Heart right ventricle (tissue), 16 donors: ENCODE results near the gene MROH8. TPM values are rescaled to one million over a fixed set of nuclear protein-coding genes. Genes with fewer than 3 reads are reported as not detected.

Experiments used
- ATAC-seq, 8 donors: fragments of 200-7000 bp; cut with Tn5 transposase; one replicate each; pipeline ENCODE4 v1.9.1; 2020; ENCODE audit warnings: mild to moderate bottlenecking in 8 of 8, moderate library complexity in 8 of 8, moderate number of reproducible peaks in 1 of 8
- DNase-seq, 2 donors: peaks; one replicate each; pipeline ENCODE4 v3.0.0-alpha.2; 2020
- H3K27ac ChIP-seq, 10 donors: fragments of 200-600 bp; sonication (generic) in 2 of 10; one replicate each; pipeline versions ENCODE4 v1.5.0 to v1.8.0; 2020 to 2022; ENCODE audit warnings: mild to moderate bottlenecking in 3 of 10
- H3K27me3 ChIP-seq, 7 donors: fragments of 200-600 bp; one replicate each; pipeline ENCODE4 v1.8.0; 2021 to 2022; ENCODE audit warnings: mild to moderate bottlenecking in 2 of 7
- H3K36me3 ChIP-seq, 9 donors: fragments of 200-600 bp; sonication (generic) in 1 of 9; one replicate each; pipeline versions ENCODE4 v1.5.0 to v1.8.0; 2020 to 2022; ENCODE audit warnings: mild to moderate bottlenecking in 2 of 9
- H3K4me1 ChIP-seq, 9 donors: fragments of 200-600 bp; sonication (generic) in 1 of 9; one replicate each; pipeline versions ENCODE4 v1.5.0 to v1.8.0; 2020 to 2022; ENCODE audit warnings: mild to moderate bottlenecking in 4 of 9
- H3K4me3 ChIP-seq, 10 donors: fragments of 200-600 bp; sonication (generic) in 2 of 10; one replicate each; pipeline versions ENCODE4 v1.5.0 to v1.8.0; 2020 to 2022; ENCODE audit warnings: mild to moderate bottlenecking in 7 of 10, moderate library complexity in 2 of 10
- H3K9me3 ChIP-seq, 11 donors: fragments of 200-600 bp in 10 of 11; sonication (generic) in 2 of 11; one replicate each; pipeline versions ENCODE4 v1.5.0 to v1.8.0; 2013 to 2022; ENCODE audit warnings: mild to moderate bottlenecking in 2 of 11, control low read depth in 1 of 11, moderate library complexity in 1 of 11
- CTCF ChIP-seq, 9 donors: fragments of 200-600 bp; sonication (generic) in 2 of 9; IDR thresholded peaks; one replicate each; pipeline versions ENCODE4 v1.5.0 to v1.8.0; 2021 to 2022; ENCODE audit warnings: antibody characterized with exemption in 9 of 9, mild to moderate bottlenecking in 5 of 9, moderate library complexity in 1 of 9
- WGBS, 2 donors: extraction: QIAGEN DNeasy Blood & Tissue Kit; methylation state at CpG; one replicate each; pipeline ENCODE4 v1.1.7; 2013; ENCODE audit warnings: inconsistent platforms in 1 of 2; 5-methylcytosine and 5-hydroxymethylcytosine counted together
- intact Hi-C, 10 donors: fragments of 100-400 bp; cut with DNase I; formaldehyde crosslinking; loops; one replicate each; pipeline versions ENCODE4 v1.11.1 to v1.14.2; 2022
- polyA plus RNA-seq, 2 donors: library from polyadenylated mRNA; stranded (reverse); fragments of 200-250 nt; gene quantifications; one replicate each; pipeline ENCODE4 v1.2.3, GENCODE V29; 2013
- total RNA-seq, 10 donors: library from RNA; stranded (reverse); fragmentation: NEBNext Ultra II Directional in 3 of 10; extraction: Animal tissue kit (Norgen Biotek cat#: 25700) in 3 of 10; gene quantifications; one replicate each; pipeline versions ENCODE4 v1.2.1 to v1.2.4, GENCODE V29; 2021 to 2023
- donor health status: Arrhythmogenic right ventricular cardiomyopathy.
- donor health status: ischemic (EF 13 %, LVEDD 7.1; RV severe dilation, severe dysfunction).
- donor health status: healthy with polysubstance abuse.
- donor health status: DM: no; HTN: yes; CAD: no.
- donor health status: DM: no; HTN: no; CAD: no.
- donor health status: ischemic (EF 25% LVEDD 6.9; RV normal size, moderate dysfunction).
- donor health status: ischemic (EF 25% LVEDD 5.7; RV mildly dilated, moderate dysfunction).
- donor health status: healthy.
- donor health status: DM: yes; HTN: yes; CAD: no.
- donor health status: Ischemic cardiomyopathy.
- donor health status: ischemic (EF 35%, LVEDD 5.7; RV mildly dilated, moderate dysfunction).
- donor health status: nonischemic (EF 11% LVEDD 7.7; RV severe dilation, severe dysfunction).
- donor health status: DM: yes; HTN: yes; CAD: no.
- donor health status: PGD.
- donor health status: ischemic (EF 29% LVEDD 5.4; RV normal size, mild dysfunction).
- donor health status: nonischemic (EF 23%, LVEDD 6.1; RV moderate dilation, normal function).

MROH8 gene
- total and polyA plus RNA-seq, 12 donors, result 1.8 to 10.0 (median 6.1) TPM

GRCh38 chr20:37193226-37193625, 13.9 kb upstream of the MROH8 start:
- Histone ChIP-seq H3K4me3 (no peak overlapping the region), H3K27ac (no peak overlapping the region), H3K36me3 (peaks cover 0 to 52% (median 0%) of the 10 kb centered on the region in 9 donors), H3K9me3 (no peaks in the 10 kb centered on the region), H3K27me3 (no peaks in the 10 kb centered on the region), H3K4me1 (peaks cover 3 to 59% (median 48%) of the 10 kb centered on the region in 9 donors)
- intact Hi-C loops, result loop anchor here in 3 of 10 donors (2.0 to 10.0 kb wide), 2 partner anchors 192 to 342 kb away; no protein-coding TSS in a partner anchor
- DNase-seq, result no peak
- 79 to 90% methylated on average over 3 of the region's 3 CpGs for WGBS, 2 donors
- ATAC-seq, result no peak
- no peak for TF ChIP-seq CTCF (IDR thresholded peaks at IDR 0.05)

GRCh38 chr20:37192137-37192854, 12.9 kb upstream of the MROH8 start:
- Histone ChIP-seq H3K27me3 (no peaks in the 10 kb centered on the region), H3K4me1 (peaks cover 3 to 58% (median 48%) of the 10 kb centered on the region in 9 donors), H3K4me3 (no peak overlapping the region), H3K27ac (peak overlapping the region in 2 of 10 donors; percentile 7 to 14), H3K36me3 (peaks cover 0 to 52% (median 0%) of the 10 kb centered on the region in 9 donors), H3K9me3 (no peaks in the 10 kb centered on the region)
- ATAC-seq, result peak; percentile 81 to 96 (median 90)
- DNase-seq, result peak; percentile 82 to 90
- 34 to 38% methylated on average over 5 of the region's 5 CpGs for WGBS, 2 donors
- peak; percentile 87 to 97 (median 90) for TF ChIP-seq CTCF (IDR thresholded peaks at IDR 0.05)
- intact Hi-C loops, result loop anchor here in 3 of 10 donors (2.0 to 10.0 kb wide), 2 partner anchors 193 to 343 kb away; no protein-coding TSS in a partner anchor

DNA sequence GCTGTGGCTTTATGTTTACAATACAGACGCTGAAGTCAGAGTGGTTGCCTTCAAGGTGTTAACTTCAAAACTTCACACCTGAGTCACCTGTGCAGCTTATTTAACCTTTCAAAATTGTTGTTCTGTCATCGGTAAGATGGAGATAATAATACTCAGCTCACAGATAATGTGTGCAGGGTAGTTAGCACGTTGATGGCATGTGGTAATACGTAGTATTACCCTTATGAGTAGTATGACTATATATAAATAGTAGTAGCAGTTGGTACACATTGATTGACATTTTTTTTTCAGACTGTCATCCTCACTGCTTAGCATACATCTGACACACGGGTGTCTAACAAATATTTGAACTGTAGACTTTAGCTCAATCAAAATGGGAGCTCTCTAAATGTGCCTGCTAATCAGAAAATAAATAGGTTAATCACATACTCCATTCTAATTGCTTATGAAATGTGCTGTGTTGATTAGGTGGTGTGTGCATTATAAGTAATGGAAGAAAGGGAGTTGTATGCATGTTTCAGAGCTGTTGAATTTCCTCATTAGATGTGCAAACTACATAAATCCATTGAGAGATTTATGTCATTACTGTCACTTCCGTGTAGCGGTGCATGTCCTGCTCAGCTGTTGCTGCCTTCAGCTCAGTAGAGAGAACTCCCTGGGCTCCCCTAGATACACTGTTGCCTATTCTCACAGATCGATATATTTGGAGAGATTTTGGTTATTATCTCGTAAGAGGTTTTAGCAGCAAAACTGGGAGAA, 11.2 kb upstream of the MROH8 start:
- Histone ChIP-seq H3K27ac (no peak overlapping the region), H3K4me3 (no peak overlapping the region), H3K4me1 (peaks cover 3 to 65% (median 48%) of the 10 kb centered on the region in 9 donors), H3K27me3 (no peaks in the 10 kb centered on the region), H3K36me3 (peaks cover 0 to 67% (median 11%) of the 10 kb centered on the region in 9 donors), H3K9me3 (no peaks in the 10 kb centered on the region)
- no peak for TF ChIP-seq CTCF (IDR thresholded peaks at IDR 0.05)
- no peak for ATAC-seq
- DNase-seq, result no peak
- 75 to 78% methylated on average over 9 of the region's 9 CpGs for WGBS, 2 donors
- intact Hi-C loops, result loop anchor here in 2 of 10 donors (10.0 kb wide), 1 partner anchor 194 kb away; no protein-coding TSS in a partner anchor

- no peak for DNase-seq
- Histone ChIP-seq H3K27me3 (no peaks in the 10 kb centered on the region), H3K36me3 (peaks cover 0 to 77% (median 17%) of the 10 kb centered on the region in 9 donors), H3K4me1 (peaks cover 3 to 63% (median 44%) of the 10 kb centered on the region in 9 donors), H3K9me3 (no peaks in the 10 kb centered on the region), H3K4me3 (no peak overlapping the region), H3K27ac (no peak overlapping the region)
- TF ChIP-seq CTCF (IDR thresholded peaks at IDR 0.05), result no peak
- intact Hi-C loops, result loop anchor here in 2 of 10 donors (10.0 kb wide), 1 partner anchor 195 kb away; no protein-coding TSS in a partner anchor
- WGBS, 2 donors, result 47 to 59% methylated on average over 6 of the region's 6 CpGs
- no peak for ATAC-seq
Observed at GRCh38 chr20:37189416-37190016, 10.2 kb upstream of the MROH8 start.
